GM18498 (cell line): ENCODE data around the gene METTL15.
"Not testable (repeated sequence)": the region's sequence is repeated elsewhere in the genome, so short reads cannot be mapped to it uniquely, and the experiment has no call there.

ENCODE experiments used
- ATAC-seq: cut with Tn5 transposase; IDR thresholded peaks from one replicate; pipeline ENCODE4 v1.9.1; 2021; ENCODE audit warnings: mild to moderate bottlenecking, moderate library complexity; ENCODE audit not compliant: unreplicated experiment

METTL15 gene

GRCh38 chr11:28176351-28176750 lies 68.2 kb downstream of the METTL15 start:
- ATAC-seq = no peak

- no peak for ATAC-seq
Measured at GRCh38 chr11:28195449-28195848, 87.3 kb downstream of the METTL15 start.

GRCh38 chr11:28209906-28210305 lies 101.7 kb downstream of the METTL15 start:
- ATAC-seq = no peak

- ATAC-seq = not testable (repeated sequence)
Measured at GRCh38 chr11:28222063-28222462, 113.9 kb downstream of the METTL15 start.

DNA sequence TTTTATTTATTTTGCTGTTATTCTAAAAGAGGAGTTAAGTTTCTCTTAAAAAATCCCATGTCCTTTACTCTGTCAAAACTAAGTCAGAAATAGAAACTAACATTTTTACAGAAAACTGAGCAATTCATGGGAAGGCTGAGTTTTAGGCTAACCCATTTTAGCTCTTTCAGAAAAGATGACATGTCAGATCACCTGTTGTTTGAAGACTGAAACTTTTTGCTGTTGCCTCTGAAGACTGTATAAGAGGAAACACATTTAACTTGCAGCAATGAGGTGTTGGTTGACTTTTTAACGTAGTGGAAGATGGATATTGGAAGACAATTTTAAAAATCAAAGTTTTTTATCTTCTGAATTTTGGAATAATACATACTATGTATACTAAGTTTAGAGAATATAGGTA lies 115.4 kb downstream of the METTL15 start:
- peak; percentile 73 for ATAC-seq

- ATAC-seq = no peak
Measured at GRCh38 chr11:28223994-28224393, 115.8 kb downstream of the METTL15 start.

GRCh38 chr11:28227460-28227859 lies 119.3 kb downstream of the METTL15 start:
- ATAC-seq = no peak

- ATAC-seq = no peak
Measured at GRCh38 chr11:28228196-28228895, 120.2 kb downstream of the METTL15 start.

GRCh38 chr11:28231475-28231874 lies 123.3 kb downstream of the METTL15 start:
- ATAC-seq = no peak

DNA sequence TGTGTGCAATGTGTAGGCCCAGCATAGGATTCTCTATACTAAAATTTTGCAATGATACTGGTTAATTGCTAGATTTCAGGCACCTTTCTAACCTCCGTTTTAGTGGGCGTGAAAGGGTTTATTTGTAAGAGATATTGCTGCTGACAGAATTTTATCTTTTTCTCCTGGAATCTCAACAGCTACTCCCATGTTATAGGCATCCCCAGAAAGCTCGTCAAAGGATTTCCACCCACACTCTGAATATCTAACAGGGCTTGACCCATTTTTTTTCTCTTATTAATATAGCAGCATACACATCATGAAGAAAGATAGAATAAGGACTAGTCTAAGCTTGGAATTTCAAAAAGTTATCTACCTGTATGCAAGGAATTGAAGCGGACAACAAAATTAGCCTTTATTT lies 124.5 kb downstream of the METTL15 start:
- no peak for ATAC-seq

- ATAC-seq = no peak
Measured at GRCh38 chr11:28241760-28242159, 133.6 kb downstream of the METTL15 start.

GRCh38 chr11:28242596-28242995 lies 134.4 kb downstream of the METTL15 start:
- no peak for ATAC-seq

- no peak for ATAC-seq
Measured at GRCh38 chr11:28243061-28243460, 134.9 kb downstream of the METTL15 start.

GRCh38 chr11:28243581-28243980 lies 135.4 kb downstream of the METTL15 start:
- ATAC-seq = no peak

GRCh38 chr11:28245131-28245530 lies 136.9 kb downstream of the METTL15 start:
- ATAC-seq = no peak

DNA sequence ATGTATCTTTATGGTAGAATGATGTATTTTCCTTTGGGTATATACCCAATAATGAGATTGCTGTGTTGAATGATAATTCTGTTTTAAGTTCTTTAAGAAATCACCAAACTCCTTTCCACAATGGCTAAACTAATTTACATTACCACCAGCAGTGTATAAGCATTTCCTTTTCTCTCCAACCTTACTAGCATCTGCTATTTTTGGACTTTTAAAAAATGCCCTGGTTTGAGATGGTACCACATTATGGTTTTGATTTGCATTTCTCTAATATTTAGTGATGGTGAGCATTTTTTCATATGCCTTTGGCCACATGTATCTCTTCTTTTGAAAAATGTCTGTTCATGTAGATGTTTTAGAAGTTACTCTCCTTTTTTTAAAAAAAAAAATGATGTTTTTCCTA lies 142.0 kb downstream of the METTL15 start:
- ATAC-seq = peak; percentile 59

- ATAC-seq = no peak
Measured at GRCh38 chr11:28251257-28251656, 143.1 kb downstream of the METTL15 start.

DNA sequence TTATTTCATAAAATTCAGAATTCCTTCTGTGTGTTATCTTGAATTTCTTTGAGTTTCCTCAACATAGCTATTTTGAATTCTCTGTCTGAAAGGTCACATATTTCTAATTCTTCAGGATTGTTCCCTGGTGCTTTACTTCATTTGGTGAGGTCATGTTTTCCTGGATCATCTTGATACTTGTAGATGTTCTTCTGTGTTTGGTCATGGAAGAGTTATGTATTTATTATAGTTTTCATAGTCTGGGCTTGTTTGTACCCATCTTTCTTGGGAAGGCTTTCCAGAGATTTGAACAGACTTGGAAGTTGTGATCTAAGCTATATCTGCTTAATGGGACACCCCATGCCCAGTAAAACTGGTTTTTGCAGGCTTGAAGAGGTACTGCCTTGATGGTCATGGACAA lies 149.6 kb downstream of the METTL15 start:
- no peak for ATAC-seq

GRCh38 chr11:28259177-28259843 lies 151.1 kb downstream of the METTL15 start:
- ATAC-seq = peak; percentile 98

GRCh38 chr11:28268925-28269324 lies 160.7 kb downstream of the METTL15 start:
- ATAC-seq = no peak

DNA sequence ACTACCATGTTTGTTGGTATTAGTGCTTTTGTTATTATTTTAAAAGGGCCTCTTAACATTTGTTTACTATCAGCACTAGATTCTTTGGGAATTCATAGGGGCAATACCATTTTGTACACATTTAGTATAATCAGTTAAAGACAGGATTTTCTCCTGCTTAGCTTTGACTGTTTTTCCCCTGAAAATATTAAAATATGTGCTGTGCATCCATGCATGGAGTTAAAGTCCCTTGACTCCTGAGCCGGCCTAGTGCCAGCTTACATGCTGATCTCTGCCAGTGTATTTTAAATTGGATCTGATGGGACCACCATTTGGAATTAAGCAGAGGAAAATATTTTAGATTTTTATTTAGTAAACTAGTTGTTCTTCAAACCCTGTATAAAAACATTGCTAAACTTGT lies 161.4 kb downstream of the METTL15 start:
- ATAC-seq = no peak

DNA sequence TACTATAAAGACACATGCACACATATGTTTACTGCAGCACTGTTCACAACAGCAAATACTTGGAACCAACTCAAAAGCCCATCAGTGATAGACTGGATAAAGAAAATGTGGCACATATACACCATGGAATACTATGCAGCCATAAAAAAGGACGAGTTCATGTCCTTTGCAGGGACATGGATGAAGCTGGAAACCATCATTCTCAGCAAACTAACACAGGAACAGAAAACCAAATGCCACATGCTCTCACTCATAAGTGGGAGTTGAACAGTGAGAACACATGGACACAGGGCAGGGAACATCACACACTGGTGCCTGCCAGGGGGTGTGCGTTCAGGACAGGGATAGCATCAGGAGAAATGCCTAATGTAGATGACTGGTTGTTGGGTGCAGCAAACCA lies 164.1 kb downstream of the METTL15 start:
- ATAC-seq = not testable (repeated sequence)

GRCh38 chr11:28274216-28274615 lies 166.0 kb downstream of the METTL15 start:
- ATAC-seq = no peak
